HG03558 (cell line): Measurements from ENCODE around the gene MVB12A.

Experiments
- ATAC-seq: cut with Tn5 transposase; IDR thresholded peaks from one replicate; pipeline ENCODE4 v1.9.1; 2021; ENCODE audit warnings: moderate number of reproducible peaks; ENCODE audit not compliant: unreplicated experiment; ENCODE audit errors: extremely low read depth

MVB12A gene

GRCh38 chr19:17436874-17437267 is 17.0 kb downstream of the MVB12A start:
- ATAC-seq: no peak

- ATAC-seq: no peak
These were observed 21.6 kb downstream of the MVB12A start for GRCh38 chr19:17441241-17442021.

- ATAC-seq: no peak
These were observed 25.8 kb downstream of the MVB12A start for GRCh38 chr19:17445526-17446165.

- ATAC-seq: no peak
These were observed 27.9 kb downstream of the MVB12A start for GRCh38 chr19:17447704-17448130.

DNA sequence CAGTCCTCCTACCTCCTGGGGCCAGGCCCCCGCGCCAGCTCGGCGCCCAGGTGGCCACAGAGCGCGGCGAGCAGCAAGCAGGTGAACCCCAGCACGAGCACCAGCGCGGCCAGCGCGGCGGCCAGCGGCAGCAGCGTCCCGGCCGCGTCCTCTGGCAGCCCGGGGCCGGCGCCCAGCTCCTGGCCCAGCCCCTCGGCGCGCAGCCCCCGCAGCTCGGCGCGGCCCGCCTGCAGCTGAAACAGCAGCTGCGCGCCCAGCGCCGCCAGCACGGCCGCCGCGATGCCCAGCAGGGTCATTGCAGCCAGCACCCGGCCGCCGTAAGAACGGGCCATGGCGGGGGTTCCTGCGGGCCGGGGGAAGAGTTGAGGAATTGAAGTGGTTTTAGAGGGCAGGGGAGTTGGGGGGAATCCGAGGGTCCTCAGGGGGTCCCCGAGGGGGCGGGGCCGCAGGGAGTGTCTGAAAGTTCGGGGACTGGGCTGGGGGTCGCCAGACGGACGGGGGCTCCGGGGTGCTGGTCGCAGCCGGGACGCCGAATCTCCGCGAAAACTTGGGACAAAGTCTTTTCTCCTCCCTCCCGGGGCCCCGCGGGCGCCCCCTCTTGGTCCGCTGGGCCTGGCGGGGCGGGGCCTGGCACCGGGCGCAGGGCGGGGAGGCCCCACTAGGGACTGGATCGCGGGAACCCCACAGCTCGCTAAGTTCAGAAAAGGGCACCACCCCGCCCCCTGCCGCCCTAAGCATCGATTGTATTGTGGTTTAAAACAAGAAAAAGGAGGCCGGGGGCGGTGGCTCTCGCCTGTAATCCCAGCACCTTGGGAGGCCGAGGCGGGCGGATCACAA is 28.5 kb downstream of the MVB12A start, which contains the start of gene TMEM221:
Gene TMEM221, minus strand, starts transcription at position 538 of the 837 bp plus-strand sequence. Its CDS starts 206 bp downstream, at position 332.
- ATAC-seq: no peak

DNA sequence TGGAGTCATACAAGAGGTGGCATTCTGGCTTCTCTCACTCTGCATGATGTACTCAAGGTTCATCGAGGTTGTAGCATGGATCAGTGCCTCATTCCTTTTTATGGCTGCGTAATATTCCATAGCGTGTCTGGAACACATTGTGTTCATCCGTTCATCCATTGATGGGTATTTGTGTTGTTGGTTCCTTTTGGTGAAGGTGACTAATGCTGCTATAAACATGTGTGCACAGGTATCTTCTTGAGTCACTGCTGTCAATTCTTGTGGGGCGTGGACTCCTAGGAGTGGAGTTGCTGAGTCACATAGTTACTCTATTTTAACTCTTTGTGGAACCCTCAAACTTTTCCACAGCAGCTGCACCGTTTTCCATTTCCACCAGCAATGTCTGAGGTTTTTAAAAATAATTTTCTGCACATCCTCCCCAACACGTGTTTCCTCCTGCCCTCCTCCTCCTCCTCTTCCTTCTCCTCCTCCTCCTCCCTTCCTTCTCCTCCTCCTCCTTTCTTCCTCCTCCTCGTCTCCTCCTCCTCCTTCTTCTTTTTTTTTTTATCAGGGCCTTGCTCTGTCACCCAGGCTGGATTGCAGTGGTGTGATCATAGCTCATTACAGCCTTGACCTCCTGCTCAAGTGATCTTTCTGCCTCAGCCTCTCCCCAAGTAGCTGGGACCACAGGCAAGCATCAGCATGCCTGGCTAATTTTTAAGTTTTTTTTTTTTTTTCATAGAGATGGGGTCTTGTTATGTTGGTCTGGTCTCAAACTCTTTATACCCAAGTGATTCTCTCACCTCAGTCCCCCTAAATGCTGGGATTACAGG is 30.6 kb downstream of the MVB12A start:
- ATAC-seq: no peak

DNA sequence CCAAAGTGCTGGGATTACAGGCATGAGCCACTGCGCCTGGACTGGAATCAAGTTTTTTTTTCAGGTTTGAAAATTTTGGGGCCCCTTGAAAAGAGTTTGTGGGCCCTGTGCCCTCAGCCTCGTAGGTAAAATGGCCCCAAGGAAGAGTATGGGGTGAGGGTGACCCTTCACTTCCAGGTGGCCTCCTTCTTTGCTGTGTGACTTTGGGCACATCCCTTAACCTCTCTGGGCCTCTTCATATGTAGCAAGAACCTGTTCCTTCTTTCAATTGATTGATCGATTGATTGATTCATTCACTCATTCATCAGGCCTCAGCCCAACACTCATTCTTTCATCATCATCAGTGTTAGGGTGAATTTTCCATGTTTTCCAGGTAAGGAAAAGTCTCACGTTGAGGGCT is 32.0 kb downstream of the MVB12A start:
- no peak for ATAC-seq

DNA sequence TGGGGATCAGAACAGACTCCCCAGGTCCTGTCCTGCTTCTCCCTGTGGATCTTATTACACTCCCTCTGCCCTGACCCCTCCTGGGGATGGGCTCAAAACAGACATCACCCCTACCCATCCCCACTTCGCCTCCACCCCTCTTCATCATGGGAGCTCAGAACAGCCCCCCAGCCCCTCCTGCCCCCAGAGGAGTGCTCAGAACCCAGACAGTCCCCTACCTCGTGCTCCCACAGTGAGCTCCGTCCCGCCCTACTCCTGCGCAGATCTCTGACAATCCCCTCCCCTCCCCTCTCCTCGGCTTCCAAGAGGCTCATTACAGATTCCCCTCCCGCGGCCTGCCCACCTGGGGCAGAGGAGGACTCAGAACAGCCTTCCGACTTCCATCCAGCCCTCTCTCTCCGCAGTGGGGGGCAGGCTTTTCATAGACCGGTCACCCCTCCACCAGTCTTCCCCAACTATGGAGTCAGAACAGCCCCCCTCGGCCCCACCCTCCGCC is 34.8 kb downstream of the MVB12A start:
- no peak for ATAC-seq

DNA sequence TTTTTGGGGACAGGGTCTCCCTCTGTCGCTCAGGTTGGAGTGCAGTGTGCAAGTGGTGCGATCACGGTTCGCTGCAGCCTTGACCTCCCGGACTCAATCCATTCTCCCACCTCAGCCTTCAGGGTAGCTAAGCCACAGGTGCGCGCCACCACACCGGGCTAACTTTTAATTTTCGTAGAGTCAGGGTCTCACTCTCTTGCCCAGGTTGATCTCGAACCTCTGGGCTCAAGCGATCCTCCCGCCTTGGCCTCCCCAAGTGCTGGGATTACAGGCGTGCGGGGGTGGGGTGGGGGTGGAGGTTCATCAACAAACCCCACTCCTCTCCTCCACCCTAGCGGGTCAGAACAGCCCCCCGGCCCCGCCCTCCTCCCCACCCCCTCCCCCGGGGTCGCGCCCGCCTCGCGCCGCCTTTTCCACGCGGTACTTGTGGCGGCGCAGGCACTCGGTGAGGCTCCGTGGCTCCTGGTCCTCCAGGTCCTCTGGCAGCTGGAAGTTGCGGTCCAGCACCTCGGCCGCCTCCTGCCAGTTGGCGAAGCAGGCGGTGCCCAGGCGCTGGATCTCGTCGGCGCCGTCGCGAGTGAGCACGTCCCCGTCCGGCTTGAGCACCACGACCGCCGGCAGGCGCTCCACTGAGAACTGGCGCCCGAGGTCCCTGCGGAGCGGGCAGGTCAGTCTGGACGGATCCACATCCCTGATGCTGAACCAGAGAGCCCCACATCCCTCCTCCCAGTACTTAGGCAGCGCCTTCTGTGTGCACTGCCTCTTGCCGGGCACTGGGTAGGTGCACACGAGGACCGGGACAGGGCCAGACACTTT is 35.7 kb downstream of the MVB12A start:
- ATAC-seq: no peak

DNA sequence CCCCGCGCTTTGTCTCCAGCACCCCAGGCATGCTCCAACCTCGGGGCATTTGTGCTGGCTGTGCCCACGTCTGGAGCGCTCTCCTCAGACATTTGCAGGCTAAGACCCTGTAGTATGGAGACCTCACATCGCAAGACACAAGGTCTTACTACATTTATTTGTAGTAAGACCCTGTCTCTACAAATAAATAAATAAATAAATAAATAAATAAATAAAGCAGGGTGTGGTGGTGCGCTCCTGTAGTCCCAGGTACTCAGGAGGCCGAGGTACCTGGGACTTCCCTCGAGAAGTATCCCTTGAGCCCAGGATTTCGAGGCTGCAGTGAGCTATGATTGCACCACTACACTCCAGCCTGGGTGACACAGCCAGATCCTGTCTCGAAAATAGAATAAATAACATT is 36.3 kb downstream of the MVB12A start:
- no peak for ATAC-seq

DNA sequence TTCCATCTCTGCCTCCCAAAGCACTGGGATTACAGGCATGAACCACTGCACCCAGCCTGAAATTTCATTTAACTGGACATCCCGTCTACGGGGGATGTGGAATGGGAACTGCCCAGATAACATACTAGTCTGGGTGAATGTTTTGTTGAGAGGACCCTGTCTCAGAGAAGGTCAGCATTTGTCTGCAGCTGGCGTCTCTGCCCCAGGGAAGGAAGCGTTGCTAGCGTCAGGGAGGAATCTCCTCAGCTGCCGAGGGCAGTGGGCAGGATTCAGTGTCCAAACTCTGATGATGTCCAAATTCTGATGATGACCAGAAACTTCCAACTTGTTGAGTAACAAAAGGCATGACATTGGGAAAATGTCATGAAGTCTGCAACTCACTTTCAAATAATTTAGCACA is 37.8 kb downstream of the MVB12A start:
- no peak for ATAC-seq

DNA sequence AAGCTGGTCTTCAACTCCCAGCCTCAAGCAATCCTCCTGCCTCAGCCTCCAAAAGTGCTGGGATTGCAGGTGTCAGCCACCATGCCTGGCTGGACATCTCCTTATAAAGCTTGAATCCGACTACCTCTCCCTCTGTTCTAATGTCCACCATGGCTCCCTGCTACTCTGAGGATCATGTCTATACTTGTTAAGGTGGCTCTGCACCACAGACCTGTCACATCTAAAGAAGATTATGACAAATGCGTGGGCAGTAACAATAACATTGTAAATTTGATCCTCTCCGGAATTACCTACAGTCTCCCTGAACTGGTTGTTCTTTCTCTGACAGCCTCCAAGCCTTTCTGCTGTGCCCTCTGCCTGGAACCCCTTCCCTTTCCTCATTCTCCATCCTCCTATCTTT is 39.1 kb downstream of the MVB12A start:
- no peak for ATAC-seq

DNA sequence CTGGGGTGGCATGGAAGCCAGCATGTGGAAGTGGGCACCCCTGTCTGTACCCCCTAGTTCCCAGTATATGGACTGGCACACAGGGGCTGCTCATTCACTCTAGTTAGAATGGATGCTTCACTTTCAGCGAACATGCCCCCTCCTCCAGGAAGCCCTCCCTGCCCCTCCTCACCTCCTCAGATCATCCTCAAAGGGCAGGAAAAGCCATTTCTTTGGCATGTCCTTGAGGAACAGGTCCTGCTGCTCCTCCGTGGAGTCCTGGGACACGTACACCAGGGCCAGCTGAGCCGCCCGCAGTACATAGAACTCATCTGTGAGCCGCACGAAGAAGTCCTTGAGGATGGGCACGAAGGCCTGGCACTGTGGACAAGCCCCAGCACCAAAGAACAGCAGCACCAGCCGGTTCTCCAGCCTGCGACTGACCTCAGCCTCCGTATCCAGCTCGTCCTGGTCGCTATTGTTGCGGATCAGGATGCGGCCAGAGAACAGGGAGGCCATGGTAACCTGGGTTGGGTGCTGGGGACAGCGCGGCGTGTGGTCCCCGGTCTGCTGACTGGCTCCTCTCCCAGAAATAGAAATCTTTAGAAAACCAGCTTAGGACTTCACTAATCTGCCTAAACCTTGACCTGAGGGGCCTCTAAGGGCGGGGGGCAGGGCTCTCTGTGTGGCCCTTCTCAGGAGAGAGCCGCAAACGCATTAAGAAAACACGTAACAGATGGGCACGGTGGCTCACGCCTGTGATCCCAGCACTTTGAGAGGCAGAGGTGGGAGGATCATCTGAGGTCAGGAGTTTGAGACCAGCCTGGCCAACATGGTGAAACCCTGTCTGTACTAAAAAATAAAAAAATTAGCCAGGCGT is 40.8 kb downstream of the MVB12A start, which contains the start of gene NXNL1:
Gene NXNL1, minus strand, starts transcription at position 555 of the 859 bp plus-strand sequence. Its CDS starts 57 bp downstream, at position 498.
- no peak for ATAC-seq

DNA sequence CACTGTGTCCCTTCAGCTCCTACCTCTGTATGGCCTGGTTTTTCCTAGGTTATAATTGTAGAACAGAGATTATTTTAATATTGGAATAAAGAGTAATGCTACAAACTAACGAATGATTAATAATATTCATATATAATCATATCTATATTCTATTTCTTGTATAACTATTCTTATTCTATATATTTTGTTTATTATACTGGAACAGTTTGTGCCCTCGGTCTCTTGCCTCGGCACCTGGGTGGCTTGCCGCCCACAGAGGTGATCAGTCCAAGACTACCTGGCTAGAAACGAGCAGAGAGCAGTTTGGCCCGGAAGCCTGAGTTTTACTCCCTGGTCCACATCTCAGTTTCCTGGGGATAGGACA is 46.6 kb downstream of the MVB12A start:
- ATAC-seq: no peak

DNA sequence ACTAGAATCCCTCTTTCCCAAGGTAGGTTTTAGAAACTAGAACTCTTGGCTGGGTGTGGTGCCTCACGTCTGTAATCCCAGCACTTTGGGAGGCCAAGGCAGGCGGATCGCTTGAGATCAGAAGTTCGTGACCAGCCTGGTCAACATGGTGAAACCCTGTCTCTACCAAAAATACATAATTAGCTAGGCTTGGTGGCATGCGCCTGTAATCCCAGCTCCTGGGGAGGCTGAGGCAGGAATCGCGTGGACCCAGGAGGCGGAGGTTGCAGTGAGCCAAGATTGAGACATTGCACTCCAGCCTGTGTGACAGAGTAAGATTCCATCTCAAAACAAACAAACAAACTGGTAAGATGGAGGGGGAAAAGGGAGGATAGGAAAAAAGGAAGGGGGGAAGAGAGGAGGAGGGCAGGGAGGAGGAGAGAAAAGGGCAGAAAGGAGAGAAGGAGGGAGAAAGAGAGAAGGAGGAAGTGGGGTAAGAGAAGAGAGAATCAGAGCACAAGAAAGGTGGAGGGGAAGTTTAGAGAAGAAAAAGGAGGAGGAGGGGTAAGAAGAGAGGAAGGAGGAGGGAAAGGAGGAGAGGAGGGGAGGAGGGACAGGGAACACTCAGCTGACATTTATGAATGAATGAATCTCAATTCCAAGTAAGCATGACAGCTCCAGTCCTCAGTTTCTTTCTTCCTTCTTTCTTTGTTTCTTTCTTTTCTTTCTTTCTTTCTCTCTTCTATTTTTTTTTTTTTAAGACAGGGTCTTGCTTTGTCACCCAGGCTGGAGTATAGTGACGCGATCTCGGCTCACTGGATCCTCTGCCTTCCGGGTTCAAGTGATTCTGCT is 47.8 kb downstream of the MVB12A start:
- no peak for ATAC-seq

GRCh38 chr19:17468302-17469091 is 48.6 kb downstream of the MVB12A start:
- no peak for ATAC-seq
